NCI-H524 (cell line): ENCODE measurements around the gene ZBTB40.
A peak's percentile ranks its signal among the peaks of the same experiment; 100 is the strongest.

Experiments
- DNase-seq, 2 experiments: peaks; one replicate each; lab custom pipeline; 2025; lab: John Stamatoyannopoulos, UW

The ZBTB40 gene

DNA sequence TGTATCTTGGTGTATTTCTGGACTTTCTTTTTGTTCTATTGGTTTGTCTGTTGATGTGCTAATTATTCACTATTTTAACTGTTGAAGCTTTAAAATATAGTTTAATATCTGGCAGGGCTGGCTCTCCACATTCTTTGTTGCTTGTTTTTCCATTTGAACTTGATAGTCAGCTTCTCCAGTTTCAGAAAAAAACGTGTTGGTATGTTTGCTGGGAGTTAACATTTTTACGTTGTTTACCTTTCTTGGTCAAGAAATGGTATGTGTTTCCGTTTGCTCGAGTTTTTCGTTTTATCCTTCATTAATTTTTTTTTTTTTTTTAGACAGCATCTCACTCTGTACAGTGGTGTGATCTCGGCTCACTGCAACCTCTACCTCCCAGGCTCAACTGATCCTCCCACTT lies 16.9 kb upstream of the ZBTB40 start:
- DNase-seq, result no peak

DNA sequence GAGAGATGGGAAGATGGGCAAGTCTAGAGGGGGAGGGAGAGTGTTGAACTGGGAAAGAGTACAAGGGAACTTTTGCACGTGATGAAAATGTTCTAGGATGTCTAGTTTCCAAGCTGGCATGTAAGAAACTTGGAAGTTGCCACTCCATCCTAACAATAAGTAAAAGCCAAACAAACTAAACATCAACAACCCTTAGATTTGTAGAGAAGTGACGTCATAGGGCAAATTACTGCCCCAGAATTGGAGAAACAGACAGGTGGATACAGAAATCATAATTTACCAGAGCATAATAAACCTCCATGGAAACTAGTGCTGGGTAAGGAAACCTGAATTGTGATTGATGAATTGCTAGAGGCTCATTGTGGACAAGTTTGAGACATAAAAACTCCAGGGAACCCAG lies 14.7 kb upstream of the ZBTB40 start:
- no peak for DNase-seq

DNA sequence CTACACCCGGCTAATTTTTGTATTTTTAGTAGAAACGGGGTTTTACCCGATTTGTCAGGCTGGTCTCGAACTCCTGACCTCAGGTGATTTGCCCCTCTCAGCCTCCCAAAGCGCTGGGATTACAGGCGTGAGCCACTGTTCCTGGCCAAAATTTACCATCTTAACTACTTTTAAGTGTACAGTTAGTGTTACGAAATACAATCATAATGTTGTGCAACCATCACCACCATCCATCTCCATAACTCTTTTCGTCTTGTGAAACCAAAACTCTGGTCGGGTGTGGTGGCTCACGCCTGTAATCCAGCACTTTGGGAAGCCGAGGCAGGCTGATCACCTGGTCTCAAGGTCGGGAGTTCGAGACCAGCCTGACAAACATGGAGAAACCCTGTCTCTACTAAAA lies 14.1 kb upstream of the ZBTB40 start:
- no peak for DNase-seq

DNA sequence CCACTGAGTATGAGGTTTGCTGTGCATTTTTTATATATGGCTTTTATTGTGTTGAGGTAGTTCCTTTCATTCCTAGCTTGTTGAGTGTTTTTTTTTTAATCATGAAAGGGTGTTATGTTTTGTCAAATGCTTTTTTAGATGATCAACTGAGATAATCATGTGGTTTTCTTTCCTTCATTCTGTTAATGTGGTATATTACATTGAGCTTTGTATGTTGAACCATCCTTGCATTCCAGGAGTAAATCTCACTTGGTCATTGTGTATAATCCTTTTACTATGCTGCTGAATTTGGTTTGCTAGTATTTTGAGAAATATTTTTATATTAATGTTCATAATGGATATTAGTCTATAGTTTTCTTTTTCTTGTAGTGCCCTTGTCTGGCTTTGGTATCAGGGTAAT lies 11.1 kb upstream of the ZBTB40 start:
- no peak for DNase-seq

DNA sequence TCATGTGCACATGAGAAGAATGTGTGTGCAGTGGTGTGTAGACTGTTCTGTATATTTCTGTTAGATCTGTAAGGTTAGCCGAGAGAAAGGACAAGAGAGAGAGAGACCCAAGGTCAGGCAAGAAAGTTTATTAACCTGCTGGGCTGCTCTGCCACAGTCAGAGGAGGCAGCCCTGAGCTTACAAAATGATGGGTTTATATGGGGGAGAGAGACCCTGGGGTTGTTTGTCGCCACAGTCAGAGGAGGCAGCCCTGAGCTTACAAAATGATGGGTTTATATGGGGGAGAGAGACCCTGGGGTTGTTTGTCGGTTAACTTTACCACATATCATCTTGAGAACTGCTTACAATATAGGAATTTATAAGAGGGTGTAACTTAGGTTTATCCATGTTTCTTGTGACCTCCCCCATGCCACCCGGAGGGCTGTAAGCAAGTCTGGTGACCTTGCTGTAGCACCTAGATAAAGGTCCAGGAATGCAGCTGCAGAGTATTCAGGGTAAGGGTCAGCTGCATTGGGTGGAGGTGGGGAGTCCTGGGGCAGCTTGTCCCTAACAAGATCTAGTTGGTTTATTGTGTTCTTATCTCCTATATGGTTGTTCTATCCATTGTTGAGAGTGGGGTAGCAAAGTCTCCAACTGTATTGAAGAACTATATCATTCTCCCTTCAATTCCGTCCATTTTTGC lies 9.3 kb upstream of the ZBTB40 start:
- no peak for DNase-seq

DNA sequence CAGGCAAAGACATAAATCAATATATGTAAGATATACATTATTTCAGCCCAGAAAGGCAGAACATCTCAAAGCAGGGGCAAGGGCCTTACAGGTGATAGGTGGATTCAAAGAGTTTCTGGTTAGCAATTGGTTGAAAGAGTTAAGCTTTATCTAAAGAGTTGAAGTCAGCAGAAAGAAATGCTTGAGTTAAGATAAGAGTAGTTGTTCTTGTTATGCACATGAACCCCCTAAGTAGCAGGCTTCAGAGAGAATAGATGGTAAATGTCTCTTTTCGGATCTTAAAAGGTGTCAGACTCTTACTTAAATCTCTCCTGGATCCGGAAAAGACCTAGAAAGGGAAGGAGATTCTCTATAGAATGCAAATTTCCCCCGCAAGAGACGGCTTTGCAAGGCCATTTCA lies 8.3 kb upstream of the ZBTB40 start:
- DNase-seq, result no peak

DNA sequence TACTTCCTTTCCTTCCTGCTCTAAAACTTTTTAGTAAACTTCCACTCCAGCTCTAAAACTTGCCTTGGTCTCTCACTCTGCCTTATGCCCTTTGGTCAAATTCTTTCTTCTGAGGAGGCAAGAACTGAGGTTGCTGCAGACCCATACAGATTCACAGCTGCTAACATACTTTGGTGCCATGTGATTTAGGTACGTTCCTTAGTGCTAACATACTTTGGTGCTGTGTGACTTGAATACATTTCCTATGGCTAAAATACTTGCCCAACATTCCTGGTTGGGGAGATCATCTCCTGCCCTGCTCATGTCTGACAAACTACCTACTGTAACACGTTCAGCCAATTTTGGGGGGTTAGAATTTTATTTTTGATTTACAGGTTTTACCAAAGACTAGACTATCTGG lies 6.8 kb upstream of the ZBTB40 start:
- DNase-seq, result no peak

DNA sequence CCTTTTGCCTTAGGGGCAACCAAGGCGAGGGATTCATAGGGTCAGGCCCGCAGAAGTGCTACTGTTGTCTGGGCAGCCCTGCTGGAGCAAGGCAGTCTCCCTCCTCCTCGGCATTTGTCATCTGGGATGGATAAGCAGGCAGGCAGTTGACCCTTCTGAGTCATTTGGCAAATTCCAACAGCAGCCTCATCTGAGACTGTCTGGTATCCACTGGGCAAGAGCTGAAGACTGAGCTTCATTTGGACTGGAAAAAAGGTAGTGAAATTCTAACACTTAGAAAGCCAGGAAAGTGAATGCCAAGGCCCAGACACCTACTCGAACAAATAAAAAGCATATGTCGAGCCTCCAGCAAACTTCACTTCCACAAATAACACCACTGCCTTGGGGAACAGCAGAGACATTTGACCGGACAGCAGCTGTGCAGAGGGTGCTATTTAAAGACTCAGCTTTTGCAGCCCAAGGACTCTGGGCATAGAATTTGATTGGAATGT lies 4.0 kb upstream of the ZBTB40 start:
- peak in 1 of 2 experiments; percentile 48 for DNase-seq

DNA sequence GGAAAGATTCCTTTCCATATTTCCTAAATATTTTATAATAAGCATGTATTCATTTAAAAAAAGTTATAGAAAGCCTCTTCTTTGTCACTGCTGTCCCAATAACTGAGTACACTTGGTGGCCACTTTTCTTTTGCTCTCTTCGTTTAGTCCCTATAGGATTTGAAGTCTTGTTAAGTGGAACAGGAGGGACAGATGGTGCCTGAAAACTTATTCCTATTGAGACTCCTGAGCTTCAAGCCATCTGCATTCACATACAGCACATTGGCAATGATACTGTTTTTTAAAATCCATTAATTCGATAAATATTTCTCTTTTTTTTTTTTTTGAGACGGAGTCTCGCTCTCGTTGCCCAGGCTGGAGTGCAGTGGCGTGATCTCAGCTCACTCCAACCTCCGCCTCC lies 2.0 kb upstream of the ZBTB40 start:
- DNase-seq, result peak; percentile 52 to 81

DNA sequence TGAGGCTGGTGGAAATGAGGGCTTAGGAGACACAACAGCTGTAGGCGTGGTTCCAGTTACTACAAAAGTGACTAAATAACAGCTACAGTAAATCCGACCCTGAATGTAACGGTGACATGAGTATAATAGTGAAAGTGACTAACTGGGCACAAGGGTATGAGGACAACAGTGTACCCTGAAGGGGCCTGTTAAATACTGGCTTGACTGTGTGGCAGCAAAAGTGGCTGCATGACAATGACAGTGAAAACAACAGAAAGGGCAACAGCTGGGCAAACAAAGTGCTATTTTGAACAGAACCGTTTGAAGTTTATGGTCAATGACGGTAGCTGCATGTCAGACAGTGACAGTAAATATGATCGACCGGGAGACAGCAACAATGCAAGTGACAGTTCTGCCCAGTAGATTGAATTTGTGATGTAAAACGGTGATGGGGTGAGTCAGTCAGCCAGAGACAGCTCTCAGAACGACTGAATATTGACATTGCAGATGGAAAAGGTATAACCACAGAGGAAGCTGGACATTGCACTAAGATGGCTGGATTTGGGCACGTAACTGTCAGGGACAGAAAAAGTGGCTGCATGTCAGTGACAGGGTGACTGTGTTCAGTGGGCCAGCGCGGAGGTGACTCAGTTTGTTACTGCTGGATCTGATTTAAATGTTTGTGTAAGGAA lies 1.2 kb upstream of the ZBTB40 start:
- peak in 1 of 2 experiments; percentile 27 for DNase-seq

DNA sequence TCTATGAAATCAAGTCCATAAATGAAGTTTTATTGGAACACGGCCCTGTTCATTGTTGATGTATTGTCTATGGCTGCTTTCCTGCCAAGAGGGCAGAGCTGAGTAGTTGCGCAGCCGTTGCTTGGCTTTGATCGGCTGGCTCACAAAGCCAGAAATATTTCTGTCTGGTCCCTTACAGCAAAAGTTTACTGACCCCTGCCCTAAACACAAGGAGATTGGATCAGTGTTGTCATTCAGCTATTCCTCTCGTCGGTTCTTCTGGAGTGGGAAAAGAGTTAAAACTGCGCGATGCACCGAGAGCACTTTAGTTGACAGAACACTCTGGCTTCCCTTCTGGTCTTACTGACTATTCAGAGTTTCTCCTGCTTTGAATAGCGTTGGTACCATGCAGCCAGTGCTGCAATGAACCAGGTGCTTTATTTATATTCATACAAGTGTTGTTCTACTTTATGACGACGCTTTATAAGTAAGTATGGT lies 868 bp downstream of the ZBTB40 start:
- DNase-seq, result peak in 1 of 2 experiments; percentile 29

DNA sequence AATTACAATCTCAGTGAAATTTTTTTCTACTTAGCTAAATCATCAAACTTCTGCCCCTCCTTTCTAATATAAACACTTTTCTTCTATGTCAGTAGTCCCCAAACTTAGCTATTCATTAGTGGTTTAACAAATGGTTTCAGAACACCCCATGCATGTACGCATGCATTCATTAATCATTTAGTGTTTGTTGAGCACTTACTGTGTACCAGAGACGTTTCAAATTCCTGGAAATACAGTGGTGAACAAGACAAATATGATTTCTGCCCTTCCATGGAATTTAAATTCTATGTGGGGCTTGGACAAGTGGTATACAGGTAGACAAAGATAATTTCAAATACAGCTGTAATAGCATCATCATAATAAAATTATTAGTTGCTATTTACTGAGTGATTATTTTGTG lies 1.5 kb downstream of the ZBTB40 start:
- no peak for DNase-seq

DNA sequence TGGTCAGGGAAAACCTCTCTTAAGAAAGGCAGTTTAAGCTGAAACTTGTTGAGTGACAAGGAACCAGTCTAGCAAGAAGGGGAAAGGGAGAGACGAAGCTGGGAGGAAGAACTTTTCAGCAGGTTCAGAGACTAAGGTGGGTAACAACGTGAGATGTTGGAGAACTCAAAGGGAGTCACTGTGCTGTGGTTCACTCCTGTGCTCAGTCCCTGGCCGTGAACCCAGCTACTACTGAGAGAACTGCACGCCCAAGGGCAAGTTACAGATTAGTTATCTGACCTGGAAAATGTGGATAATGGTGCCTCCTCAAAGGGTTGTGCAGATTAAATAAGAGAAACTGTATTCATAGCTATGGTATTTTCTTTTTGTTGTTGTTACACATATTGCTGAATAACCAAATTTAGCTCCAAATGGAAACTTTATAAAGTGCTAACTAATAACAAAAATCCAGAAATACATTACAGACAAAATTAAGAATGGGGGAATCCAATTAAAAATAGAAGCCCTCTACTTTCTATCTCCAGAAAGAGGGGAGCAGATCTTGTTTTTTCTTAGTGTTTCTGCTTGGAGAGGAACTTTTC lies 2.9 kb downstream of the ZBTB40 start:
- DNase-seq, result no peak

DNA sequence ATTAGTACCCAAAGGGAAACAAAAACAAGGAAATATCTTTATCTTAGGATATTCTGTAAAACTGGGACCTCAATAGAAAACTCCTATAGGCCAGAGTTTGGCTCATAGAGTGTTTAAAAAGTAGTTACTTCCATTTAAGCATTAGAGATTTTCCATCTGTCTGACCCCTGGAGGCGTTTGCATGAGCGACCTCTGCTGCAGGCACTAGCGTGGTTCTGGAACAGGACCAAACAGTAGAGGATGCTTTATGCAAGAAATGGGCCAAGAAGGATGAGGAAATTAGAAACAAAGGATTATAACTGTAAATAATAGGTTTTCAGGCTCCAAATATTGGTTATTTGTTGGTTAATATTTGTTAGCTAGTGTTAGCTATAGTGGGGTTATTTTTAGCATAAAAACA lies 5.7 kb downstream of the ZBTB40 start:
- peak in 1 of 2 experiments; percentile 30 for DNase-seq

DNA sequence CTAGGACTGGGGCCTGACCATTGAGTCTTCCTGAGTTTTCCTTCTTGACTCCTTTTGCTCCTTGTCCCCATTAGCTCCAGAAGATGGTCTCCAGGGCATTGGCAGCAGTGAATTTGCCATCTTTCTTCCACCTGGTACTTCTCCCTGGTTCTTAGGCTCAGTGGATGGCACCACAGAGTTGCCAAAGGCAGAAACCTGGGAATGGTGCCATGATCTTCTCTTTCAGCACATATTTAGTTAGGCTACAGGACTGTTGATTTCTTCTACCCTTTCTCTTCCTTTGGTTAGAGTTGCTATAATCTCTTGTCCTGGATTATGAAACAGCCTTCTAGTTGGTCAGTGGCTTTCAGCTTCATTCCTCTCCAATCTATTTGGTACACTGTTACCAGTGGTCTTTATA lies 6.2 kb downstream of the ZBTB40 start:
- no peak for DNase-seq

DNA sequence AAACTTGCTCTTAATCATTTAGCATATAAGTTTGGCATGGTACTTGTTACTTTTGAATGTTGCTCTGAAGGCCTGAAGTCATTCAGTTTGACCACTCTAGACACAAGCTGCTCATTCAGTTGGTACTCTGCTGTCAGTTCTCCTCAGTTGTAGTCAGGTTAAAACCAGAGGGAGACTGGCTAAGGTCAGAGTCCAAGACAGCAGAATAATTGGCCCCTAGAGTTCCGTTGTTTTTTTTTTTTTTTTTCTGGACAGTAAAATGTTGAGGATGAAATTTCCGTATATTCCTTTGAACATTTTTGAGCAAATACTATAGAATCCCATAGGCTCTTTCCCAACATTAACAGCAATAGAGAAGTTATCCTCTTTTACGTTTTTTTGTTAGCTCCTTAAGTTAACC lies 9.4 kb downstream of the ZBTB40 start:
- no peak for DNase-seq

DNA sequence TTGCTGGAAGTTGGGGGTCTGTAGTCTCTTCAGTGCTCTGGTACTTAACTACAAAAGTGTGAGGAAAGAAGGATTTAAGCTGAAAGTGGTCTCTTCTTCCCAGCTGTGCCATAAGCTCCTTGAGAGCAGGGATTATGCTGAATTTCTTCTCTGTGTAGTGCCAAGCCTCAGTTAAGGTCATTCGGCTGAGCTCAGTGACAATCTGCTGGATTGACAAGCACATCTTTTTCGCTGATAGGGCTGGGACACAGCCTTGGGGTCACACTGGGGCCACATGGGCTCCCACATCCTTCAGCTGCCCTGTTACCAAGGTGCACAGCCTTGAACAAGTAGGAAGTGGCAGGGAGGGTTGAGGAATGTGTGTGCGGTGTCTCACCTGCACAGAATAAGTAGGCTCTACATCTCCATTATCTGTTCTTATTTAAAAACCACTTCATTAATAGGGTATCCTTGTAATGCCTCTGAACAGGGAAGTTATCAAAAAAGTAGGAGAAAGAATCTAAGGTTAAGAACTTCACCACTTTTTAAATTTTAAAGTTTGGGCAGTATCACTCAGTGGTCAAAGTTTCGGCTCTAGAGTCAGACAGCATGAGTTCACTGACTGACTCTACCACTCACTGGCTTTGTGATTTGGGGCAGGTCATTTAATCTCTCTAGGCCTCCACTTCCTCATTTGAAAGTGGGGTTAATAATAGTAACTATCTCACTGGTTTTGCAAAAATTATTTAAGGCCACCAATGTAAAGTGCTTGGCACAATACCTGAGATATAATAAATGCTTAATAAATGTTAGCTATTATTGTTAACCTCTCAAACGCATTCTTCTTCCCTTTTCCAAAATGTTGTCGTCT lies 10.3 kb downstream of the ZBTB40 start:
- peak; percentile 55 to 80 for DNase-seq

DNA sequence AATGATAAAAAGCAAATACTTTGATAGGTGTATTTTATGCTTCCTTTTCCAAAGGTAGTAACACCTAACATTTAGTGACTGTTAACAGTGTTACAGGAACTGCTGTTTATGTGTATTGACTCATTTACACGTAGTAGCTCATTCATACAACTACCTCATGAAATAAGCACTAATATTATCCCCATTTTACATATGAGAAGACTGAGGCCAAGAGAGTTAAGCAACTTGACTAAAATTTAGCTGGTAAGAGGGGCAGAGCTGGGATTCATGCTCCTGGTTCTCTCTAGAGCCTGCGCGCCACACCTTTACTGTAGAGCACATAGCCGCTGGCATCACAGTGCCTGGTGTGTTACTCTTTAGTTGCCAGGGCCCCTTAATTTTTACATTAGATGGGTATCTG lies 11.3 kb downstream of the ZBTB40 start:
- no peak for DNase-seq

DNA sequence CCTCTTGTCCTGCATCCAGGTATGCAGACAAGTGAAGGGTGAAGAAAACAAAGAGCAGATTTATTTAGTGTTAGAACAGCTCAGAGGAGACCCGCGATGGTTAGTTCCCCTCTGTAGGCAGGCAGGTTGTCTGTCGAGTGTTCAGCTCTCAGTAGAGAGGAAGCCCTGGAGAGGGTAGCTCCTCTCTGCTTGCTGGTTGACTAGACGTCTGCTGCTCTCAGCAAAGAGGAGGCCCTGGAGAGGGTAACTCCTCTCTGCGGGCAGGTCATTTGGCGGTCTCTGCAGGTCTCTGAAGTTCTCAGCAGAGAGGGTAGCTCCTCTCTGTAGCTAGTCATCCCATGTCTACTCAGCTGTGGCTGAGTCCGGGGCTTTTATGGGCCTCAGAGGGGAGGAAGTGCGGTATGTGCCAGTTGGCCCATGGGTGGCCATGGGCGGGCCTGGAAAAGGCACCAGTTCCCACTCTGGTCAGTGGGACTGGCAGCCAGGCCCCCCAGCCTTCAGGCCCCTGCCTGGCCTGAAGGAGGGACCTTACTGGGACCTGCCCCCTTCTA lies 13.4 kb downstream of the ZBTB40 start:
- DNase-seq, result no peak

DNA sequence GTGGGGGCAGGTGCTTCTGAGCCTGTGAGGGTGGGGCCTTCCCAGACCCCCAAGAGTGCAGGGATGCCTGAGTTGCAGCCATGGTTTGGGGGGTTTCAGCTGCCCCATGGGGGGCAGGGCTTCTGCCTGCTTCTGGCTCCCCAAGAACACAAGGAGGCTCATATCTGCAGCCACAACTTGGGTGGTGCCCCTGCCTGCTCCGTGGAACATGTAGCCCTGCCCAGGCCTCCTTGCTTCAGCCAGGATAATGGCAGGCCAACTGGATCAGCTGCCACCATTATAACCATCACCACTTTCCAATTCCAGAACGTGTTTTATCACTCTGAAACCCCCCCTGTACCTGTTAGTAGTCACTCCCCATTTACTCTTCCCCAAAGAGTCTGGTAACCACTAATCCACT lies 14.0 kb downstream of the ZBTB40 start:
- DNase-seq, result no peak

DNA sequence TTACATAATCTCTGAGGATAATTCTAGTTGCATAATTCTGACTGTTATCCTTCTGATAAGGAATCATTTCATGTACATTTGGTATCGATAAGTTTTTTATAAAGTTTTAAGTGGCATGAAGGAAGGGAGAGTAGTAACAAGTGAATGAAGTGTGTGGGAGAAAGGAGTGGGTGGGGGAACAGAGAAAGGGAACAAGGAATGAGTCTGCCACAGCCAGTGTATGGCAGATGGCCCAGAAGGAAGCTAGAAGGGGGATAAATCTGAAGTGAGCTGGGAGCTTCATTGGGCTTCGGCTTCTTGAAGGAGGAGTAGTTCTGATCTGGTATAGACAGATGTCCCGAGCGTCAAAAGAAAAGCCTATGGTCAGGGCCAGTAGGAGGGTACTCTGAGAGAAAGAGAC lies 18.6 kb downstream of the ZBTB40 start:
- peak; percentile 84 to 91 for DNase-seq

DNA sequence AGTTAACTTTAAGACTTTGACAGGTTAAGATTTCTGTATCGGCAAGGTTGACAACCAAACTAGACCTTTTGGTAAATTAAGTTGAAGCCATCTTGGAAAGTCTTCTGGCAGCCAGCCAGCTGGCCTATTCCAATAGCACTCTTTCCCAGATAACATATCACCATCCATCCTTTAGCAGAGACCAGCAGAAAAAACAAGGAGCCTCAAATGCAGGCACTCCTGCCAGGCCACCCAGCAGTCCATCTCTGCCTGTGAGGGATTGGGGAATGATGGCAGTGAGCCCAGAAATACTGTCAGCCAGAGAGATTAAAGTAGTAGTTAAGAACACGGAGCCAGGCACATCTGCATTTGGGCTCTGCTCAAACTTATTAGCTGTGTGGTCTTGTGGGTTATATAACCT lies 19.4 kb downstream of the ZBTB40 start:
- DNase-seq, result peak in 1 of 2 experiments; percentile 41
